HepG2 (cell line): ENCODE results near the gene IL1RAPL1. TPM values are rescaled to one million over a fixed set of nuclear protein-coding genes. Genes with fewer than 3 reads are reported as not detected.
A peak's percentile ranks its signal among the peaks of the same experiment; 100 is the strongest.

Experiments
- ATAC-seq: fragments of 200-7000 bp; cut with Tn5 transposase; 3 replicates; pipeline ENCODE4 v1.9.1; 2020; ENCODE audit warnings: mild to moderate bottlenecking, moderate library complexity
- BruUV-seq: library from RNA; stranded (reverse); fragments of 400-500 nt; replicated peaks from 2 replicates; lab custom pipeline; 2021; lab: Mats Ljungman, UMichigan
- CTCF ChIA-PET: fragments of 300-600 bp; formaldehyde crosslinking; extraction: SDS; loops from one replicate; lab custom pipeline; 2021; ENCODE audit warnings: low total read pairs, inconsistent platforms, low intra/inter-chr PET ratio; lab: Yijun Ruan, JAX
- POLR2A ChIA-PET: fragments of 350-600 bp; sonication (Branson Sonifier 250); formaldehyde crosslinking; loops from one replicate; lab custom pipeline; 2020; ENCODE audit warnings: antibody characterized with exemption, inconsistent platforms; lab: Yijun Ruan, JAX
- DNase-seq: peaks from one replicate; pipeline ENCODE4 v3.0.0-alpha.2; 2015; ENCODE audit warnings: low spot score
- FAIRE-seq: peaks from 3 replicates; lab custom pipeline; 2011; peaks lifted over from hg19 to GRCh38; lab: Jason Lieb, UNC
- H2AFZ ChIP-seq: one replicate; pipeline ENCODE4 v1.6.1; 2011; ENCODE audit warnings: low read length, inconsistent platforms
- H3K27ac ChIP-seq: fragments of 300-600 bp; 3 replicates; pipeline ENCODE4 v1.8.0; 2011; ENCODE audit warnings: mixed run types, mild to moderate bottlenecking, mixed read lengths, low read length, inconsistent platforms; ENCODE audit not compliant: insufficient read depth; ENCODE audit errors: extremely low read length
- H3K27me3 ChIP-seq, 2 experiments: fragments of 200-600 bp in 1 of 2; 2 replicates in 1 of 2; 3 replicates in 1 of 2; pipeline versions ENCODE4 v1.6.0 to v1.8.0; 2011; ENCODE audit warnings: low read length in 2 of 2, mild to moderate bottlenecking in 2 of 2, moderate library complexity in 2 of 2, inconsistent platforms in 1 of 2; ENCODE audit not compliant: insufficient read depth in 2 of 2, control insufficient read depth in 1 of 2
- H3K36me3 ChIP-seq, 2 experiments: fragments of 200-600 bp in 1 of 2; replicated peaks in 1 of 2; 2 replicates in 1 of 2; 3 replicates in 1 of 2; pipeline versions ENCODE4 v1.5.1 to v1.8.0; 2011; ENCODE audit warnings: low read length in 2 of 2, inconsistent platforms in 1 of 2; ENCODE audit not compliant: insufficient read depth in 2 of 2, control insufficient read depth in 1 of 2
- H3K4me1 ChIP-seq: 2 replicates; pipeline ENCODE4 v1.5.1; 2012; ENCODE audit warnings: low read length, inconsistent platforms; ENCODE audit not compliant: insufficient read depth
- H3K4me2 ChIP-seq: 2 replicates; pipeline ENCODE4 v1.6.0; 2011; ENCODE audit warnings: low read depth, low read length, inconsistent platforms
- H3K4me3 ChIP-seq, 3 experiments: fragments of 200-600 bp in 1 of 3; sonication (generic), shearing (Covaris generic) in 1 of 3; replicated peaks in 1 of 3; 2 replicates each; pipeline ENCODE4 v1.5.1; 2011 to 2016; ENCODE audit warnings: low read length in 3 of 3, inconsistent platforms in 2 of 3, low read depth in 2 of 3, mild to moderate bottlenecking in 2 of 3, control low read depth in 1 of 3, mixed read lengths in 1 of 3; ENCODE audit not compliant: insufficient read depth in 1 of 3
- H3K79me2 ChIP-seq: one replicate; pipeline ENCODE4 v1.6.1; 2011; ENCODE audit warnings: low read length, inconsistent platforms; ENCODE audit not compliant: insufficient read depth
- H3K9ac ChIP-seq: 2 replicates; pipeline ENCODE4 v1.6.0; 2011; ENCODE audit warnings: mild to moderate bottlenecking, low read depth, low read length, inconsistent platforms; ENCODE audit not compliant: insufficient read depth
- H3K9me3 ChIP-seq: 2 replicates; pipeline ENCODE4 v1.5.1; 2012; ENCODE audit warnings: mild to moderate bottlenecking, low read length
- H4K20me1 ChIP-seq: 2 replicates; pipeline ENCODE4 v1.6.0; 2011; ENCODE audit warnings: inconsistent platforms, mild to moderate bottlenecking, low read length, moderate library complexity; ENCODE audit not compliant: insufficient read depth
- KAT2B ChIP-seq: fragments of 150-350 bp; IDR thresholded peaks from 2 replicates; pipeline ENCODE4 v1.6.1; 2014; ENCODE audit warnings: low read depth, low read length, borderline replicate concordance
- MAFF ChIP-seq: IDR thresholded peaks from 2 replicates; pipeline ENCODE4 v1.6.1; 2011; ENCODE audit warnings: low read depth, low read length, improper control_type of control experiment
- MAFK ChIP-seq, 2 experiments: IDR thresholded peaks in 1 of 2; conservative IDR thresholded peaks in 1 of 2; 2 replicates each; pipeline ENCODE4 v1.6.1; 2011; ENCODE audit warnings: improper control_type of control experiment in 2 of 2, low read length in 2 of 2
- MAZ ChIP-seq, 2 experiments: sonication (generic) in 1 of 2; formaldehyde crosslinking in 1 of 2; IDR thresholded peaks; 2 replicates each; pipeline versions ENCODE4 v1.5.0 to v1.6.1; 2012 to 2020; ENCODE audit warnings: low read depth in 2 of 2, mild to moderate bottlenecking in 2 of 2, borderline replicate concordance in 1 of 2, improper control_type of control experiment in 1 of 2, low read length in 1 of 2, missing genetic modification reagents in 1 of 2, moderate library complexity in 1 of 2
- NRL ChIP-seq: sonication (generic); formaldehyde crosslinking; IDR thresholded peaks from 2 replicates; pipeline ENCODE4 v1.5.0; 2020; ENCODE audit warnings: missing genetic modification reagents, mild to moderate bottlenecking, moderate library complexity, borderline replicate concordance
- POLR2G ChIP-seq: fragments of 200-400 bp; formaldehyde crosslinking; IDR thresholded peaks from 2 replicates; pipeline ENCODE4 v1.6.1; 2018; ENCODE audit warnings: mild to moderate bottlenecking, low read depth, low read length, moderate library complexity
- RCOR2 ChIP-seq: IDR thresholded peaks from 2 replicates; pipeline ENCODE4 v1.6.1; 2016; ENCODE audit warnings: missing biosample characterization, missing genetic modification reagents
- SMARCC2 ChIP-seq: fragments of 450-650 bp; IDR thresholded peaks from 2 replicates; pipeline ENCODE4 v1.6.1; 2017; ENCODE audit warnings: antibody characterized with exemption, mild to moderate bottlenecking
- ZNF260 ChIP-seq: sonication (generic); formaldehyde crosslinking; IDR thresholded peaks from 2 replicates; pipeline ENCODE4 v1.4.0; 2020; ENCODE audit warnings: missing genetic modification reagents, low read depth, mild to moderate bottlenecking, borderline replicate concordance
- WGBS: methylation state at CpG from one replicate; pipeline ENCODE4 v1.1.6; 2017; ENCODE audit warnings: low lambda C conversion rate; 5-methylcytosine and 5-hydroxymethylcytosine counted together
- in situ Hi-C: cut with HindIII; loops from 2 replicates; pipeline ENCODE4 v1.10.0; 2017; ENCODE audit warnings: low pct_unique_long_range_greater_than_20kb; ENCODE audit not compliant: extremely low pct_ligation_motif_present
- intact Hi-C: fragments of 100-400 bp; cut with micrococcal nuclease; formaldehyde crosslinking; loops from one replicate; pipeline ENCODE4 v1.10.0; 2022; ENCODE audit not compliant: unreplicated experiment
- polyA plus RNA-seq, 8 experiments: library from polyadenylated mRNA; depleted of rRNA in 3 of 8; stranded (reverse) in 7 of 8; unstranded in 1 of 8; fragments of >200 nt; fragmentation: Illumina TruSeq in 4 of 8; extraction: Trizol in 4 of 8; gene quantifications; 2 replicates each; pipeline versions ENCODE4 v1.2.1 to v1.2.3, GENCODE V29; 2011 to 2016; ENCODE audit warnings: low read depth in 4 of 8, missing spikeins in 1 of 8, mixed read lengths in 1 of 8; ENCODE audit not compliant: insufficient read depth in 1 of 8
- total RNA-seq, 5 experiments: library from RNA; depleted of rRNA; stranded (reverse); fragments of >200 nt; fragmentation: Illumina TruSeq; extraction: Trizol; gene quantifications; 2 replicates each; pipeline ENCODE4 v1.2.3, GENCODE V29; 2016; ENCODE audit warnings: low read depth in 1 of 5
- TF ChIP-seq, protein P1 (sequence below): sonication (generic); formaldehyde crosslinking; IDR thresholded peaks from 2 replicates; pipeline ENCODE4 v1.4.0; 2020; ENCODE audit warnings: missing genetic modification reagents
- TF ChIP-seq, protein P2 (sequence below): sonication (generic); formaldehyde crosslinking; IDR thresholded peaks from 2 replicates; pipeline ENCODE4 v1.5.0; 2020; ENCODE audit warnings: missing genetic modification reagents

The IL1RAPL1 gene
- total and polyA plus RNA-seq, 2 of the 13 experiments (the other 11 are each of a cell fraction or from before 2014, with no cell fraction given), result 0.04 TPM; not detected in 1

- TF ChIP-seq MAZ (IDR thresholded peaks at IDR 0.05; ENCODE audit: borderline replicate concordance, low read depth, low read length) (no peak), MAZ (CRISPR knock-in tag; IDR thresholded peaks at IDR 0.05; ENCODE audit: low read depth) (no peak), SMARCC2 (no peak), RCOR2 (CRISPR knock-in tag) (no peak), KAT2B (no peak), POLR2G (no peak)
- TF ChIP-seq, protein P1, sequence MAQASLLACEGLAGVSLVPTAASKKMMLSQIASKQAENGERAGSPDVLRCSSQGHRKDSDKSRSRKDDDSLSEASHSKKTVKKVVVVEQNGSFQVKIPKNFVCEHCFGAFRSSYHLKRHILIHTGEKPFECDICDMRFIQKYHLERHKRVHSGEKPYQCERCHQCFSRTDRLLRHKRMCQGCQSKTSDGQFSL (CRISPR knock-in tag), result no peak
- TF ChIP-seq, protein P2, sequence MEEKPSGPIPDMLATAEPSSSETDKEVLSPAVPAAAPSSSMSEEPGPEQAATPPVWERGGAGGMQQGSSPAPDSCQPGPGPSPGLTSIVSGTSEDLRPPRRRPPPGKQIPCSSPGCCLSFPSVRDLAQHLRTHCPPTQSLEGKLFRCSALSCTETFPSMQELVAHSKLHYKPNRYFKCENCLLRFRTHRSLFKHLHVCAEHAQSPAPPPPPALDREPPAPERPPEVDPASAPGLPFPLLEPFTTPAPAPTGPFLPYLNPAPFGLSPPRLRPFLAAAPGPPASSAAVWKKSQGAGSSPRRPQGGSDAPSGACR, result no peak
Observed at GRCh38 chrX:29397506-29397905, 810.3 kb downstream of the IL1RAPL1 start (continued).

DNA sequence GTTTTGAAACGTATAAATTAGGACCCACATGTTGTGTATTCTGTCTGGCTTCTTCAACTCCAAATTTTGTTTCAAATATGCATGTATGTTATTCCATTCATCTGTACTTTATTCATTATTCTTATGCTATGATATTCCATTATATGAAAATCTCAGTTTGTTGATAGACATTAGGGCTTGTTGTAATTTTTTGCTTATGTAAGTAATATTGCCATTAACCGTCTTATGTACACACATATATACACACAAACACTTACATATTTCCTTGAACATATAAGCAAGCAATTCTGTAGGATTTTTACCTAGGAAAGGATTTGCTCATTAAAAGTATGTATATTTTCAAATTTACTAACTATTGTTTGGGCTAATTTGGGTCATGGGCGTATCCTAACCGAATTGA lies 820.1 kb downstream of the IL1RAPL1 start:
- ATAC-seq (no peak), DNase-seq (no peak), FAIRE-seq (no peak)
- Histone ChIP-seq H3K79me2 (no peaks in the 10 kb centered on the region), H3K4me1 (no peaks in the 10 kb centered on the region), H3K9me3 (no peaks in the 10 kb centered on the region), H3K27me3 (no peaks in the 10 kb centered on the region), H3K4me3 (no peak overlapping the region), H3K36me3 (no peaks in the 10 kb centered on the region), H3K4me2 (no peak overlapping the region), H4K20me1 (no peaks in the 10 kb centered on the region), H3K9ac (no peak overlapping the region), H2AFZ (no peak overlapping the region), H3K27ac (no peak overlapping the region)
- CTCF ChIA-PET, result no interaction called here
- TF ChIP-seq NRL (CRISPR knock-in tag) (no peak), ZNF260 (no peak), MAFF (peak; percentile 22; the same call in 1 of the 2 replicates), MAFK (conservative IDR thresholded peaks at IDR 0.05 in 1 of 2, IDR thresholded peaks at IDR 0.05 in 1 of 2; ENCODE audit: low read length in 2 of 2) (peak in 1 of 2 experiments; percentile 43; a peak in 2 of 4 replicates)
- intact Hi-C loops (no loop called here), in situ Hi-C loops (no loop called here)
- POLR2A ChIA-PET, result no interaction called here
- BruUV-seq, result no TSS peak
- 44% methylated on average over 4 of the region's 4 CpGs for WGBS
